Thyroid gland (tissue), 4 donors: Measurements from ENCODE around the gene MIB2.

Source experiments
- POLR2A ChIP-seq, 2 donors: fragments of 450-650 bp; IDR thresholded peaks; one replicate each; pipeline ENCODE4 v1.6.1; 2017; ENCODE audit warnings: antibody characterized with exemption in 2 of 2, mild to moderate bottlenecking in 2 of 2, moderate library complexity in 1 of 2
- TF ChIP-seq, protein P1 (sequence below), 6 experiments: fragments of 200-600 bp in 3 of 6; fragments of 450-650 bp in 3 of 6; sonication (generic) in 3 of 6; IDR thresholded peaks; one replicate each; pipeline ENCODE4 v1.5.1; 2016 to 2019; ENCODE audit warnings: antibody characterized with exemption in 6 of 6, mild to moderate bottlenecking in 2 of 6, inconsistent platforms in 1 of 6, moderate library complexity in 1 of 6

DNA sequence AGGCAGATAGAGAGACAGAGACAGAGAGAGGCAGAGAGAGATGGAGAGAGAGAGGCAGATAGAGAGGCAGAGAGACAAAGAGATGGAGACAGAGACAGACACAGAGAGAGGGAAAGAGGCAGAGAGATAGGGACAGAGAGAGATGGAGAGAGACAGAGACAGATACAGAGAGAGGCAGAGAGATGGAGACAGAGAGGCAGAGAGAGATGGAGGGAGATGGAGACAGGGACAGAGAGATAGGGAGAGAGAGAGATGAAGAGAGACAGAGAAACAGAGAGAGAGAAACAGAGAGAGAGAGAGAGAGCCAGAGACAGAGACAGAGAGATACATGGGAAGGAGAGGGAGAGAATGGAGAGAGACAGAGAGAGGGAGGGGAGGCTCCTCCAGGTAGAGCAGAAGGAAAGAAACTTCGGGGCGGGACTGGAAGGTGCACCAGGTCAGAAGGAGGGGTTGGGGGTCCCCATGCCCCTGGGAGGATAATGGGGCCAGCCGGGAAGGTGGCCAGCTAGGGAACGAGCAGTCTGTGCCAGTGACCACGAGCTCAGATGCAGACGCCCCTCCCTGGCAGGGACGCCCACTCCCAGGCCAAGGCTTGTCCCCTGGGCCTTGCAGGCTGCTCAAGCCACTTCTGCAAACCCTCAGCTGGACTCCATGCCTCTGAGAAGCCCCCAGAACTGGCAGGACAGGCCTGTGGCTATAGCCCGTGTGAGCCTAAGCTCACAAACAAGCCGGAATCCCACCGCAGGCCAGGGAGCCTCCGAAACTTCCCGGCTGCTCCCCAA lies 18.6 kb upstream of the MIB2 start:
- TF ChIP-seq, protein P1, sequence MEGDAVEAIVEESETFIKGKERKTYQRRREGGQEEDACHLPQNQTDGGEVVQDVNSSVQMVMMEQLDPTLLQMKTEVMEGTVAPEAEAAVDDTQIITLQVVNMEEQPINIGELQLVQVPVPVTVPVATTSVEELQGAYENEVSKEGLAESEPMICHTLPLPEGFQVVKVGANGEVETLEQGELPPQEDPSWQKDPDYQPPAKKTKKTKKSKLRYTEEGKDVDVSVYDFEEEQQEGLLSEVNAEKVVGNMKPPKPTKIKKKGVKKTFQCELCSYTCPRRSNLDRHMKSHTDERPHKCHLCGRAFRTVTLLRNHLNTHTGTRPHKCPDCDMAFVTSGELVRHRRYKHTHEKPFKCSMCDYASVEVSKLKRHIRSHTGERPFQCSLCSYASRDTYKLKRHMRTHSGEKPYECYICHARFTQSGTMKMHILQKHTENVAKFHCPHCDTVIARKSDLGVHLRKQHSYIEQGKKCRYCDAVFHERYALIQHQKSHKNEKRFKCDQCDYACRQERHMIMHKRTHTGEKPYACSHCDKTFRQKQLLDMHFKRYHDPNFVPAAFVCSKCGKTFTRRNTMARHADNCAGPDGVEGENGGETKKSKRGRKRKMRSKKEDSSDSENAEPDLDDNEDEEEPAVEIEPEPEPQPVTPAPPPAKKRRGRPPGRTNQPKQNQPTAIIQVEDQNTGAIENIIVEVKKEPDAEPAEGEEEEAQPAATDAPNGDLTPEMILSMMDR (IDR thresholded peaks at IDR 0.05), result no peak
- no peak for TF ChIP-seq POLR2A (IDR thresholded peaks at IDR 0.05)
